GM12872 (cell line): Measurements from ENCODE around the gene MAP6.

Experiments used
- CTCF ChIP-seq: IDR thresholded peaks from 3 replicates; pipeline ENCODE4 v1.5.1; 2011; ENCODE audit warnings: low read depth, mild to moderate bottlenecking, low read length, moderate library complexity; ENCODE audit not compliant: insufficient read depth

Gene MAP6

GRCh38 chr11:75664389-75664788 lies 4.4 kb downstream of the MAP6 start:
- TF ChIP-seq CTCF: no peak

GRCh38 chr11:75663808-75664207 lies 5.0 kb downstream of the MAP6 start:
- no peak for TF ChIP-seq CTCF

- no peak for TF ChIP-seq CTCF
Measured at GRCh38 chr11:75659836-75660235, 9.0 kb downstream of the MAP6 start.

- TF ChIP-seq CTCF: no peak
Measured at GRCh38 chr11:75656044-75656727, 12.7 kb downstream of the MAP6 start.

- no peak for TF ChIP-seq CTCF
Measured at GRCh38 chr11:75655605-75656004, 13.2 kb downstream of the MAP6 start.

- no peak for TF ChIP-seq CTCF
Measured at GRCh38 chr11:75654314-75654713, 14.5 kb downstream of the MAP6 start.

- TF ChIP-seq CTCF: no peak
Measured at GRCh38 chr11:75653532-75653931, 15.3 kb downstream of the MAP6 start.
